ENCODE results near the gene CSMD2. TPM values are rescaled to one million over a fixed set of nuclear protein-coding genes. Genes with fewer than 3 reads are reported as not detected.
"Not testable (repeated sequence)": the region's sequence is repeated elsewhere in the genome, so short reads cannot be mapped to it uniquely, and the experiment has no call there.

CSMD2 gene
- total RNA-seq, 2 experiments from 2014 or later: not detected

GRCh38 chr1:34082085-34082670 lies 82.9 kb downstream of the CSMD2 start:
- POLR2A ChIA-PET; H3K4me1 Mint-ChIP-seq (ENCODE audit: low read depth); intact Hi-C loops (cut with micrococcal nuclease); H3K27me3 Mint-ChIP-seq; DNase-seq; H3K27ac Mint-ChIP-seq; CTCF ChIA-PET; H3K4me3 Mint-ChIP-seq; H3K36me3 Mint-ChIP-seq: not testable (repeated sequence)
- H3K9me3 Mint-ChIP-seq: peaks cover 14% of the 10 kb centered on the region

GRCh38 chr1:34078383-34078782 lies 86.6 kb downstream of the CSMD2 start:
- Mint-ChIP-seq H3K27ac (no peak overlapping the region), H3K4me3 (no peak overlapping the region), H3K27me3 (peaks cover 5% of the 10 kb centered on the region), H3K9me3 (peaks cover 14% of the 10 kb centered on the region), H3K4me1 (ENCODE audit: low read depth) (no peaks in the 10 kb centered on the region), H3K36me3 (no peaks in the 10 kb centered on the region)
- intact Hi-C loops (cut with micrococcal nuclease): no loop called here
- DNase-seq: no peak
- CTCF ChIA-PET: no interaction called here
- POLR2A ChIA-PET: no interaction called here

- Mint-ChIP-seq H3K4me3 (no peak overlapping the region), H3K9me3 (no peaks in the 10 kb centered on the region), H3K27ac (no peak overlapping the region), H3K36me3 (no peaks in the 10 kb centered on the region), H3K27me3 (peaks cover 5% of the 10 kb centered on the region), H3K4me1 (ENCODE audit: low read depth) (no peaks in the 10 kb centered on the region)
- no peak for DNase-seq
- intact Hi-C loops (cut with micrococcal nuclease): no loop called here
- POLR2A ChIA-PET: no interaction called here
- CTCF ChIA-PET: no interaction called here
Observed at GRCh38 chr1:34075576-34075975, 89.5 kb downstream of the CSMD2 start.

- Mint-ChIP-seq H3K9me3 (no peaks in the 10 kb centered on the region), H3K27me3 (peaks cover 3% of the 10 kb centered on the region), H3K36me3 (no peaks in the 10 kb centered on the region), H3K4me1 (ENCODE audit: low read depth) (no peaks in the 10 kb centered on the region), H3K27ac (no peak overlapping the region), H3K4me3 (no peak overlapping the region)
- ChIA-PET POLR2A (no interaction called here), CTCF (no interaction called here)
- DNase-seq: no peak
- intact Hi-C loops (cut with micrococcal nuclease): no loop called here
Observed at GRCh38 chr1:34073028-34073695, 91.9 kb downstream of the CSMD2 start.

GRCh38 chr1:34070201-34070836 lies 94.7 kb downstream of the CSMD2 start:
- no peak for DNase-seq
- H3K9me3 Mint-ChIP-seq: no peaks in the 10 kb centered on the region
- ChIA-PET CTCF (no interaction called here), POLR2A (no interaction called here)
- no peak overlapping the region for H3K27ac Mint-ChIP-seq
- H3K36me3 Mint-ChIP-seq: no peaks in the 10 kb centered on the region
- H3K4me3 Mint-ChIP-seq: no peak overlapping the region
- intact Hi-C loops (cut with micrococcal nuclease): no loop called here
- H3K27me3 Mint-ChIP-seq: peaks cover 5% of the 10 kb centered on the region
- H3K4me1 Mint-ChIP-seq (ENCODE audit: low read depth): no peaks in the 10 kb centered on the region

- CTCF ChIA-PET: no interaction called here
- H3K9me3 Mint-ChIP-seq: no peaks in the 10 kb centered on the region
- H3K27ac Mint-ChIP-seq: no peak overlapping the region
- peaks cover 2% of the 10 kb centered on the region for H3K27me3 Mint-ChIP-seq
- H3K36me3 Mint-ChIP-seq: no peaks in the 10 kb centered on the region
- DNase-seq: no peak
- POLR2A ChIA-PET: no interaction called here
- intact Hi-C loops (cut with micrococcal nuclease): no loop called here
- H3K4me1 Mint-ChIP-seq (ENCODE audit: low read depth): no peaks in the 10 kb centered on the region
- no peak overlapping the region for H3K4me3 Mint-ChIP-seq
Observed at GRCh38 chr1:34066981-34067603, 97.9 kb downstream of the CSMD2 start.

GRCh38 chr1:34066166-34066565 lies 98.9 kb downstream of the CSMD2 start:
- no peak for DNase-seq
- H3K9me3 Mint-ChIP-seq: no peaks in the 10 kb centered on the region
- no peaks in the 10 kb centered on the region for H3K4me1 Mint-ChIP-seq (ENCODE audit: low read depth)
- H3K27me3 Mint-ChIP-seq: peaks cover 2% of the 10 kb centered on the region
- H3K36me3 Mint-ChIP-seq: no peaks in the 10 kb centered on the region
- H3K4me3 Mint-ChIP-seq: no peak overlapping the region
- no peak overlapping the region for H3K27ac Mint-ChIP-seq
- intact Hi-C loops (cut with micrococcal nuclease): no loop called here
- ChIA-PET POLR2A (no interaction called here), CTCF (no interaction called here)

GRCh38 chr1:34065498-34065897 lies 99.5 kb downstream of the CSMD2 start:
- Mint-ChIP-seq H3K4me1 (ENCODE audit: low read depth) (no peaks in the 10 kb centered on the region), H3K4me3 (no peak overlapping the region), H3K27ac (no peak overlapping the region), H3K9me3 (no peaks in the 10 kb centered on the region), H3K36me3 (no peaks in the 10 kb centered on the region), H3K27me3 (peaks cover 2% of the 10 kb centered on the region)
- no peak for DNase-seq
- ChIA-PET POLR2A (no interaction called here), CTCF (no interaction called here)
- intact Hi-C loops (cut with micrococcal nuclease): no loop called here

GRCh38 chr1:34060901-34061415 lies 104.1 kb downstream of the CSMD2 start:
- ChIA-PET CTCF (no interaction called here), POLR2A (no interaction called here)
- H3K4me1 Mint-ChIP-seq (ENCODE audit: low read depth): no peaks in the 10 kb centered on the region
- no peaks in the 10 kb centered on the region for H3K9me3 Mint-ChIP-seq
- H3K4me3 Mint-ChIP-seq: no peak overlapping the region
- peaks cover 10% of the 10 kb centered on the region for H3K27me3 Mint-ChIP-seq
- no peak for DNase-seq
- H3K36me3 Mint-ChIP-seq: no peaks in the 10 kb centered on the region
- H3K27ac Mint-ChIP-seq: no peak overlapping the region
- intact Hi-C loops (cut with micrococcal nuclease): no loop called here

- no peaks in the 10 kb centered on the region for H3K36me3 Mint-ChIP-seq
- H3K4me3 Mint-ChIP-seq: no peak overlapping the region
- CTCF ChIA-PET: no interaction called here
- H3K4me1 Mint-ChIP-seq (ENCODE audit: low read depth): no peaks in the 10 kb centered on the region
- intact Hi-C loops (cut with micrococcal nuclease): no loop called here
- POLR2A ChIA-PET: no interaction called here
- no peaks in the 10 kb centered on the region for H3K9me3 Mint-ChIP-seq
- no peak overlapping the region for H3K27ac Mint-ChIP-seq
- DNase-seq: no peak
- H3K27me3 Mint-ChIP-seq: peaks cover 8% of the 10 kb centered on the region
Observed at GRCh38 chr1:34060187-34060730, 104.8 kb downstream of the CSMD2 start.

- intact Hi-C loops (cut with micrococcal nuclease): no loop called here
- Mint-ChIP-seq H3K36me3 (no peaks in the 10 kb centered on the region), H3K27me3 (peaks cover 11% of the 10 kb centered on the region), H3K4me3 (no peak overlapping the region), H3K4me1 (ENCODE audit: low read depth) (no peaks in the 10 kb centered on the region), H3K9me3 (no peaks in the 10 kb centered on the region), H3K27ac (no peak overlapping the region)
- CTCF ChIA-PET: no interaction called here
- POLR2A ChIA-PET: no interaction called here
- no peak for DNase-seq
Observed at GRCh38 chr1:34057347-34058130, 107.5 kb downstream of the CSMD2 start.

- no peak for DNase-seq
- no peak overlapping the region for H3K27ac Mint-ChIP-seq
- POLR2A ChIA-PET: no interaction called here
- no peaks in the 10 kb centered on the region for H3K4me1 Mint-ChIP-seq (ENCODE audit: low read depth)
- intact Hi-C loops (cut with micrococcal nuclease): no loop called here
- no peaks in the 10 kb centered on the region for H3K36me3 Mint-ChIP-seq
- H3K27me3 Mint-ChIP-seq: peaks cover 12% of the 10 kb centered on the region
- no peaks in the 10 kb centered on the region for H3K9me3 Mint-ChIP-seq
- no peak overlapping the region for H3K4me3 Mint-ChIP-seq
- CTCF ChIA-PET: no interaction called here
Observed at GRCh38 chr1:34055818-34056217, 109.2 kb downstream of the CSMD2 start.

All from activated CD4-positive, alpha-beta memory T cell treated with anti-CD3 and anti-CD28 coated beads for 36 hours (primary cell).